Liver (tissue), 3 donors: ENCODE results near the gene JAM3.

Experiments used
- CTCF ChIP-seq: fragments of 150-350 bp; IDR thresholded peaks from 2 replicates; pipeline ENCODE4 v1.5.1; 2017; ENCODE audit warnings: improper control_type of control experiment, low read depth, low read length; ENCODE audit not compliant: missing input control
- RAD21 ChIP-seq, 2 donors: IDR thresholded peaks; 2 replicates each; pipeline ENCODE4 v1.6.1; 2016; ENCODE audit warnings: antibody characterized with exemption in 2 of 2, mild to moderate bottlenecking in 2 of 2
- SP1 ChIP-seq: IDR thresholded peaks from 2 replicates; pipeline ENCODE4 v1.6.1; 2018; ENCODE audit warnings: antibody characterized with exemption, mild to moderate bottlenecking
- donor health status: healthy.
- donor health status: healthy.

GRCh38 chr11:134178032-134178674 lies 109.3 kb downstream of the JAM3 start:
- TF ChIP-seq SP1: no peak
- TF ChIP-seq RAD21 (IDR thresholded peaks at IDR 0.05): no peak
- TF ChIP-seq CTCF: no peak
